Smooth muscle cell (in vitro differentiated cells): ENCODE results near the gene ITIH1. TPM values are rescaled to one million over a fixed set of nuclear protein-coding genes. Genes with fewer than 3 reads are reported as not detected.

ENCODE experiments used
- DNase-seq: peaks from one replicate; lab custom pipeline; 2025; ENCODE audit not compliant: unreplicated experiment; lab: John Stamatoyannopoulos, UW
- H2AFZ ChIP-seq: fragments of 200-600 bp; sonication (generic); 2 replicates; pipeline ENCODE4 v1.6.0; 2016; ENCODE audit warnings: antibody characterized with exemption, low read depth, mild to moderate bottlenecking
- H3F3A ChIP-seq: fragments of 200-600 bp; sonication (generic); 2 replicates; pipeline ENCODE4 v1.6.0; 2017; ENCODE audit warnings: antibody characterized with exemption, low read depth
- H3K27ac ChIP-seq: fragments of 200-600 bp; sonication (generic); 2 replicates; pipeline ENCODE4 v1.5.1; 2016; ENCODE audit warnings: low read depth, mild to moderate bottlenecking
- H3K27me3 ChIP-seq: fragments of 200-600 bp; sonication (generic); 2 replicates; pipeline ENCODE4 v1.6.1; 2016; ENCODE audit warnings: low read depth, mild to moderate bottlenecking
- H3K36me3 ChIP-seq: fragments of 200-600 bp; sonication (generic); 2 replicates; pipeline ENCODE4 v1.5.1; 2016; ENCODE audit warnings: low read depth
- H3K4me1 ChIP-seq: fragments of 200-600 bp; sonication (generic); 2 replicates; pipeline ENCODE4 v1.5.1; 2016; ENCODE audit warnings: low read depth
- H3K4me2 ChIP-seq: fragments of 200-600 bp; sonication (generic); 2 replicates; pipeline ENCODE4 v1.6.0; 2016; ENCODE audit warnings: mild to moderate bottlenecking
- H3K4me3 ChIP-seq: fragments of 200-600 bp; sonication (generic); 2 replicates; pipeline ENCODE4 v1.5.1; 2016; ENCODE audit warnings: mild to moderate bottlenecking
- H3K79me2 ChIP-seq: fragments of 200-600 bp; sonication (generic); 2 replicates; pipeline ENCODE4 v1.6.0; 2016; ENCODE audit warnings: low read depth, mild to moderate bottlenecking
- H3K9ac ChIP-seq: fragments of 200-600 bp; sonication (generic); 2 replicates; pipeline ENCODE4 v1.6.0; 2016; ENCODE audit warnings: low read depth
- H3K9me3 ChIP-seq: fragments of 200-600 bp; sonication (generic); replicated peaks from 2 replicates; pipeline ENCODE4 v1.5.1; 2016; ENCODE audit warnings: low read depth
- H4K20me1 ChIP-seq: fragments of 200-600 bp; sonication (generic); 2 replicates; pipeline ENCODE4 v1.6.0; 2016; ENCODE audit warnings: low read depth
- CTCF ChIP-seq: fragments of 200-600 bp; sonication (generic); IDR thresholded peaks from 2 replicates; pipeline ENCODE4 v1.5.1; 2017; ENCODE audit warnings: borderline replicate concordance, mild to moderate bottlenecking, antibody characterized with exemption; ENCODE audit not compliant: insufficient read depth, poor library complexity, severe bottlenecking
- WGBS: methylation state at CpG from one replicate; pipeline ENCODE4 v1.1.7; 2016; ENCODE audit warnings: low lambda C conversion rate; 5-methylcytosine and 5-hydroxymethylcytosine counted together
- polyA plus RNA-seq: library from polyadenylated mRNA; unstranded; fragments of >200 nt; fragmentation: Nextera tagmentation; extraction: Ambion mirVana; gene quantifications from 2 replicates; pipeline ENCODE4 v1.2.1, GENCODE V29; 2016
- total RNA-seq: library from RNA; depleted of rRNA; stranded (reverse); fragments of >200 nt; gene quantifications from 2 replicates; pipeline ENCODE4 v1.2.3, GENCODE V29; 2014

ITIH1 gene
- total and polyA plus RNA-seq, 2 experiments from 2014 or later: not detected

DNA sequence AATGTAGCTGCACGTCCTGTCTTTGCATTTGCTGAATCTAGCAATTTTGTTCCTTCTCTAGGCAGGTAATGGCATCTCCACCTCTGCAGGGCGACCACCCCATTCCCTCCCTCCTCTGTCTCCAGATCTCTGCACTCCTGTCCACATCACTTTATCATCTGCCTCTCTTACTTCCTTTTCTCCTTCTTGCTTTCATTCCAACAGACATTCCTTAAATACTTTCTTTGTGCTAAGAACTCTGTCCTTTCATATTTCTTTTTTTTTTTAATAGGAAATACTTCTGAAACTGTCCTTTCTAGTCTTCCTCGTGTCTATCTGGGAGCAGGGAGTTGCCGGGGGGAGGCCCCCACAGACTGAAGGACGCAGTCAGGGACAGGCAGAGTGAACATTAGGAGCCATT, 24.4 kb downstream of the ITIH1 start:
- H3K9ac ChIP-seq: no peak overlapping the region
- H3K9me3 ChIP-seq: no peaks in the 10 kb centered on the region
- no peaks in the 10 kb centered on the region for H3F3A ChIP-seq
- H2AFZ ChIP-seq: no peak overlapping the region
- H3K27me3 ChIP-seq: no peaks in the 10 kb centered on the region
- H3K79me2 ChIP-seq: no peaks in the 10 kb centered on the region
- WGBS: 86% methylated on average over 5 of the region's 5 CpGs
- no peak overlapping the region for H3K4me2 ChIP-seq
- no peak for DNase-seq
- no peaks in the 10 kb centered on the region for H3K4me1 ChIP-seq
- no peak overlapping the region for H3K27ac ChIP-seq
- no peak for TF ChIP-seq CTCF
- H4K20me1 ChIP-seq: no peaks in the 10 kb centered on the region
- H3K4me3 ChIP-seq: no peak overlapping the region
- H3K36me3 ChIP-seq: no peaks in the 10 kb centered on the region

DNA sequence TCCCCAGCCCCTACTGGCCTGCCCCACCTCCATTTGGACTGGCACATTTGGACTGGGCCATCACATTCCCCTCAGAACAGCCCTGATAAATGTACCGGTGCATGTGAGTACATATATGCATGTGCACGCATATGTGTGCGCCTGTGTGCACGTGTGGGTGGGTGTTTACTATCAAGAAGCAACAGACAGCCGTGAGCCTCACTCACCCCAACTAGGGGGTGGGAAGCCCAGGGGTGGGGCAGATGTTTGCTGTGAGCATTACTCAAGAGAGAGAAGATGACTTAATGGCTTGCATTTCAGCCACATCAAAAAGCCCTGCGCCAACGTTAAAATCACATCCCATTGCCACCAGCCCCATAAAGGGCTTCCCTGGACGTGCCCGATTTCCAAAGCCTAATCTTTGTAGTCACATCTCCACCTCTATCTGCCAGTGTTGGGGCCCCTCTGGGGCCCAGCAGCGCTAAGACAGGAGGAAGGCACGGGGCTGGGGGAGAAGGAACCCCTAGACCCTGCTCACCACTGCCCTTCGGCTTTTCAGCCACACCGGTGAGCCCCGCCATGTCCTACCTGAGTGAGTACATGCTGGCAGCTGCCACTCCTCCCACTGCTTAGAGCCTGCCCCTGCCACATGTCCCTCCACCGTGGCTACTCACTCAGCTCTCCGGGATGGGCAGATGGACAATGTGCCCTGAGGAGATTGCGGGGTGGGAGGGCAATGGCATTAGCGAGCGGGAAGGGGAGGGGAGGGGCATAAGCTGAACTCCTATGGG, 28.1 kb downstream of the ITIH1 start:
- H3F3A ChIP-seq: no peaks in the 10 kb centered on the region
- WGBS: 77% methylated on average over 19 of the region's 19 CpGs

DNA sequence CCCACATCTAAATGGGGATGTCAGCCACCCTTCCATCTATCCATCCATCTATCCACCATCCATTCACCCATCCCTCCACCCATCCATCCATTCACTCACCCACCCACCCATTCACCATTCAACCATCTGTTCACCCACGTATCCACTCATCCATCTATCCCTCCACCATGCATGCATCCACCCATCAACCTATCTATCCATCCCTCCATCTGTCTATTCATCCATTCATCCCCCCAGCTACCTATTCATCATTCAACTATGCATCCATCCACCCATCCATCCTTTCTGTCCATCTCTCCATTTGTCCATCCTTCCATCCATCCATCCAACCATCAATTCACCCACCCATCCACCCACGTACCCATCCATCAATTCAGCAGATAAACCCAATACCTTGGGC, 31.8 kb downstream of the ITIH1 start:
- H2AFZ ChIP-seq: no peak overlapping the region
- H3K9ac ChIP-seq: no peak overlapping the region
- H3K9me3 ChIP-seq: no peaks in the 10 kb centered on the region
- WGBS: 84% methylated on average over 2 of the region's 2 CpGs
- no peak for DNase-seq
- H3K4me1 ChIP-seq: no peaks in the 10 kb centered on the region
- peaks cover 5% of the 10 kb centered on the region for H3K27me3 ChIP-seq
- H3K36me3 ChIP-seq: no peaks in the 10 kb centered on the region
- H3K4me2 ChIP-seq: no peak overlapping the region
- no peaks in the 10 kb centered on the region for H4K20me1 ChIP-seq
- no peak for TF ChIP-seq CTCF
- no peaks in the 10 kb centered on the region for H3F3A ChIP-seq
- no peak overlapping the region for H3K4me3 ChIP-seq
- no peaks in the 10 kb centered on the region for H3K79me2 ChIP-seq
- H3K27ac ChIP-seq: no peak overlapping the region

More for the DNA sequence above, 28.1 kb downstream of the ITIH1 start:
- Histone ChIP-seq H3K9me3 (no peaks in the 10 kb centered on the region), H3K27ac (no peak overlapping the region), H3K27me3 (peaks cover 5% of the 10 kb centered on the region), H3K79me2 (no peaks in the 10 kb centered on the region), H3K36me3 (no peaks in the 10 kb centered on the region), H2AFZ (no peak overlapping the region), H3K4me2 (no peak overlapping the region), H3K9ac (no peak overlapping the region), H4K20me1 (no peaks in the 10 kb centered on the region), H3K4me3 (no peak overlapping the region), H3K4me1 (no peaks in the 10 kb centered on the region)
- DNase-seq: no peak
- no peak for TF ChIP-seq CTCF
